Heart left ventricle (tissue), 16 donors: ENCODE measurements around the gene NFATC2. TPM values are rescaled to one million over a fixed set of nuclear protein-coding genes. Genes with fewer than 3 reads are reported as not detected.

Source experiments
- ATAC-seq, 4 donors: fragments of 200-7000 bp; cut with Tn5 transposase; one replicate each; pipeline ENCODE4 v1.9.1; 2020 to 2022; ENCODE audit warnings: moderate library complexity in 4 of 4, mild to moderate bottlenecking in 3 of 4, moderate number of reproducible peaks in 1 of 4
- DNase-seq, 5 donors: peaks; one replicate each; pipeline ENCODE4 v3.0.0-alpha.2; 2020
- H3K27ac ChIP-seq, 12 donors: fragments of 200-600 bp; sonication (generic) in 4 of 12; one replicate each; pipeline versions ENCODE4 v1.5.0 to v1.8.0; 2016 to 2022; ENCODE audit warnings: mild to moderate bottlenecking in 2 of 12
- H3K27me3 ChIP-seq, 9 donors: fragments of 200-600 bp; sonication (generic) in 2 of 9; one replicate each; pipeline versions ENCODE4 v1.5.1 to v1.8.0; 2016 to 2022; ENCODE audit warnings: mild to moderate bottlenecking in 3 of 9
- H3K36me3 ChIP-seq, 9 donors: fragments of 200-600 bp; sonication (generic) in 2 of 9; one replicate each; pipeline versions ENCODE4 v1.5.0 to v1.8.0; 2018 to 2022; ENCODE audit warnings: mild to moderate bottlenecking in 2 of 9
- H3K4me1 ChIP-seq, 12 donors: fragments of 200-600 bp; sonication (generic) in 4 of 12; one replicate each; pipeline versions ENCODE4 v1.5.0 to v1.8.0; 2016 to 2022; ENCODE audit warnings: mild to moderate bottlenecking in 3 of 12
- H3K4me3 ChIP-seq, 12 donors: fragments of 200-600 bp; sonication (generic) in 4 of 12; one replicate each; pipeline versions ENCODE4 v1.5.0 to v1.8.0; 2017 to 2022; ENCODE audit warnings: mild to moderate bottlenecking in 9 of 12, moderate library complexity in 4 of 12
- H3K9me3 ChIP-seq, 12 donors: fragments of 200-600 bp; sonication (generic) in 4 of 12; one replicate each; pipeline versions ENCODE4 v1.5.0 to v1.8.0; 2016 to 2022; ENCODE audit warnings: mild to moderate bottlenecking in 1 of 12
- CTCF ChIP-seq, 12 donors: fragments of 200-600 bp; sonication (generic) in 4 of 12; IDR thresholded peaks; one replicate each; pipeline versions ENCODE4 v1.5.0 to v1.8.0; 2018 to 2022; ENCODE audit warnings: antibody characterized with exemption in 12 of 12, mild to moderate bottlenecking in 5 of 12
- POLR2A ChIP-seq, 2 donors: fragments of 450-650 bp; IDR thresholded peaks; one replicate each; pipeline ENCODE4 v1.6.1; 2017; ENCODE audit warnings: antibody characterized with exemption in 2 of 2, mild to moderate bottlenecking in 2 of 2, moderate library complexity in 2 of 2
- WGBS, 4 donors: extraction: QIAGEN DNeasy Blood & Tissue Kit in 2 of 4; methylation state at CpG; one replicate each; pipeline versions ENCODE4 v1.1.5 to v1.1.7; 2013 to 2018; 5-methylcytosine and 5-hydroxymethylcytosine counted together
- intact Hi-C, 10 donors: fragments of 100-400 bp; cut with DNase I; formaldehyde crosslinking; loops; one replicate each; pipeline versions ENCODE4 v1.11.1 to v1.14.2; 2022
- polyA plus RNA-seq, 2 donors: library from polyadenylated mRNA; stranded (reverse); fragments of 200-250 nt; gene quantifications; one replicate each; pipeline ENCODE4 v1.2.3, GENCODE V29; 2013
- total RNA-seq, 9 donors: library from RNA; depleted of rRNA in 2 of 9; stranded (reverse); fragments of >200 nt in 2 of 9; fragmentation: NEBNext Ultra II Directional in 3 of 9; extraction: Animal tissue kit (Norgen Biotek cat#: 25700) in 3 of 9; gene quantifications; one replicate each; pipeline versions ENCODE4 v1.1.0 to v1.2.4, GENCODE V29; 2016 to 2023
- donor health status: ischemic (EF 13 %, LVEDD 7.1; RV severe dilation, severe dysfunction).
- donor health status: healthy with polysubstance abuse.
- donor health status: DM: no; HTN: yes; CAD: no.
- donor health status: DM: no; HTN: no; CAD: no.
- donor health status: ischemic (EF 25% LVEDD 6.9; RV normal size, moderate dysfunction).
- donor health status: ischemic (EF 25% LVEDD 5.7; RV mildly dilated, moderate dysfunction).
- donor health status: healthy.
- donor health status: DM: yes; HTN: yes; CAD: no.
- donor health status: ischemic (EF 35%, LVEDD 5.7; RV mildly dilated, moderate dysfunction).
- donor health status: nonischemic (EF 11% LVEDD 7.7; RV severe dilation, severe dysfunction).
- donor health status: DM: yes; HTN: yes; CAD: no.
- donor health status: PGD.
- donor health status: ischemic (EF 29% LVEDD 5.4; RV normal size, mild dysfunction).
- donor health status: nonischemic (EF 23%, LVEDD 6.1; RV moderate dilation, normal function).

Gene NFATC2
- total and polyA plus RNA-seq, 11 donors, result 0.76 to 7.6 (median 3.2) TPM

- no peak for ATAC-seq
- Histone ChIP-seq H3K27me3 (no peaks in the 10 kb centered on the region), H3K36me3 (peaks cover 0 to 10% (median 0%) of the 10 kb centered on the region in 9 donors), H3K4me1 (peaks cover 0 to 42% (median 7%) of the 10 kb centered on the region in 12 donors), H3K9me3 (no peaks in the 10 kb centered on the region), H3K4me3 (no peak overlapping the region), H3K27ac (no peak overlapping the region)
- 89 to 95% (median 92%) methylated on average over 3 of the region's 3 CpGs for WGBS, 4 donors
- intact Hi-C loops, result loop anchor here in 7 of 10 donors (5.0 to 10.0 kb wide), 6 partner anchors 107 to 710 kb away; no protein-coding TSS in a partner anchor
- TF ChIP-seq POLR2A (IDR thresholded peaks at IDR 0.05), result no peak
- no peak for TF ChIP-seq CTCF (IDR thresholded peaks at IDR 0.05)
- no peak for DNase-seq
Observed at GRCh38 chr20:51384875-51385274, 157.6 kb downstream of the NFATC2 start.

- Histone ChIP-seq H3K4me1 (peaks cover 0 to 33% (median 0%) of the 10 kb centered on the region in 12 donors), H3K36me3 (peaks cover 0 to 10% (median 0%) of the 10 kb centered on the region in 9 donors), H3K27ac (no peak overlapping the region), H3K27me3 (no peaks in the 10 kb centered on the region), H3K4me3 (no peak overlapping the region), H3K9me3 (no peaks in the 10 kb centered on the region)
- ATAC-seq, result no peak
- 89 to 93% (median 93%) methylated on average over 11 of the region's 11 CpGs for WGBS, 4 donors
- intact Hi-C loops, result loop anchor here in 2 of 10 donors (10.0 kb wide), 2 partner anchors 111 to 711 kb away; no protein-coding TSS in a partner anchor
- no peak for DNase-seq
- TF ChIP-seq CTCF (IDR thresholded peaks at IDR 0.05) (no peak), POLR2A (IDR thresholded peaks at IDR 0.05) (no peak)
Observed at GRCh38 chr20:51383891-51384510, 158.5 kb downstream of the NFATC2 start.

GRCh38 chr20:51382986-51383821, 159.3 kb downstream of the NFATC2 start:
- intact Hi-C loops, result loop anchor here in 2 of 10 donors (10.0 kb wide), 2 partner anchors 112 to 712 kb away; no protein-coding TSS in a partner anchor
- H3K4me1 ChIP-seq, result peaks cover 0 to 25% (median 0%) of the 10 kb centered on the region in 12 donors
- TF ChIP-seq POLR2A (IDR thresholded peaks at IDR 0.05) (no peak), CTCF (IDR thresholded peaks at IDR 0.05) (no peak)
- no peaks in the 10 kb centered on the region for H3K27me3 ChIP-seq
- DNase-seq (no peak), ATAC-seq (no peak)
- H3K9me3 ChIP-seq, result no peaks in the 10 kb centered on the region
- H3K4me3 ChIP-seq, result no peak overlapping the region
- H3K36me3 ChIP-seq, result peaks cover 0 to 10% (median 0%) of the 10 kb centered on the region in 9 donors
- 76 to 83% (median 81%) methylated on average over 17 to 23 of the region's 23 CpGs for WGBS, 4 donors
- H3K27ac ChIP-seq, result no peak overlapping the region
